AG10803 (cell line): ENCODE data around the gene RSAD1.

Experiments
- DNase-seq: peaks from one replicate; pipeline ENCODE4 v3.0.0; 2010; ENCODE audit warnings: low read depth
- H3K4me3 ChIP-seq: 2 replicates; pipeline ENCODE4 v1.5.1; 2011; ENCODE audit warnings: mild to moderate bottlenecking, low read length, control low read depth
- CTCF ChIP-seq: conservative IDR thresholded peaks from 2 replicates; pipeline ENCODE4 v1.5.1; 2011; ENCODE audit warnings: mild to moderate bottlenecking, low read length, control low read depth, inconsistent platforms

The RSAD1 gene

GRCh38 chr17:50484386-50485155 lies 5.9 kb downstream of the RSAD1 start:
- TF ChIP-seq CTCF, result no peak
- no peak for DNase-seq
- no peak overlapping the region for H3K4me3 ChIP-seq

GRCh38 chr17:50487213-50488096 lies 8.8 kb downstream of the RSAD1 start:
- H3K4me3 ChIP-seq, result no peak overlapping the region
- TF ChIP-seq CTCF, result no peak
- DNase-seq, result no peak

- no peak for DNase-seq
- H3K4me3 ChIP-seq, result no peak overlapping the region
- no peak for TF ChIP-seq CTCF
Measured at GRCh38 chr17:50488880-50489279, 10.2 kb downstream of the RSAD1 start.

- DNase-seq, result no peak
- no peak overlapping the region for H3K4me3 ChIP-seq
- no peak for TF ChIP-seq CTCF
Measured at GRCh38 chr17:50491505-50491904, 12.8 kb downstream of the RSAD1 start.

GRCh38 chr17:50492214-50492613 lies 13.6 kb downstream of the RSAD1 start:
- DNase-seq, result no peak
- no peak for TF ChIP-seq CTCF
- H3K4me3 ChIP-seq, result no peak overlapping the region

GRCh38 chr17:50493744-50494143 lies 15.1 kb downstream of the RSAD1 start:
- H3K4me3 ChIP-seq, result no peak overlapping the region
- DNase-seq, result no peak
- TF ChIP-seq CTCF, result no peak
